Measurements from ENCODE around the gene FBXW12. TPM values are rescaled to one million over a fixed set of nuclear protein-coding genes. Genes with fewer than 3 reads are reported as not detected.

FBXW12 gene
- total and polyA plus RNA-seq, 2 of the 8 experiments (the other 6 are each of a cell fraction or from before 2014, with no cell fraction given) = 0.35 to 0.85 TPM

DNA sequence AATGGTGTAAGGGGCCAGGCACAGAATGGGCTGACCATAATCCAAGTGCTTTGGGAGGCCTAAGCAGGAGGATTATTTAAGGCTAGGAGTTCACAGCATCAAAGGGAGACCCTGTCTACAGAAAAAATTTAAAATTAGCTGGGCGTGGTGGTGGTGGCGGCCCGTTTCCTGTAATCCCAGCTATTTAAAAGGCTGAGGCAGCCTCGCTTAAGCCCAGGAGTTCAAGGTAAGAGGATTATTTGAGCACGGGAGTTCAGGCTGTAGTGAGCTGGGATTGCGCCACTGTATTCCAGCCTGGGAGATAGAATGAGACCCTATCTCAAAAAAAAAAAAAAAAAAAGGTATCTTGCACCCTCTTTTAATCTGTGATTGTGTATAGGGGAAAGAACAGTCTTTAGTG, 69.9 kb downstream of the FBXW12 start:
- no peak overlapping the region for H2BK120ac ChIP-seq (replicated peaks; ENCODE audit: low read depth, low read length)
- H3K79me1 ChIP-seq (ENCODE audit: low read depth, low read length) = peaks cover 8% of the 10 kb centered on the region
- H2AK5ac ChIP-seq (ENCODE audit: low read depth, low read length) = no peak overlapping the region
- FAIRE-seq (no peak), DNase-seq (ENCODE audit: low read depth in 1 of 2, low spot score in 2 of 2) (no peak)
- no peak overlapping the region for H4K5ac ChIP-seq (ENCODE audit: insufficient read length, low read depth, low read length)
- no peak overlapping the region for H3K27ac ChIP-seq (ENCODE audit: low read depth, low read length)
- no peaks in the 10 kb centered on the region for H3K27me3 ChIP-seq (replicated peaks in 1 of 4; ENCODE audit: control insufficient read depth in 3 of 4, extremely low read depth in 1 of 4, insufficient read depth in 3 of 4, low read length in 3 of 4)
- H3K36me3 ChIP-seq (ENCODE audit: control insufficient read depth in 2 of 4, insufficient read depth in 4 of 4, low read length in 3 of 4) = peaks cover 3 to 27% (median 13%) of the 10 kb centered on the region in 4 experiments; a peak in 5 of 8 replicates
- peaks cover 5 to 36% of the 10 kb centered on the region in 2 experiments; a peak in 3 of 4 replicates for H3K79me2 ChIP-seq (ENCODE audit: control insufficient read depth in 1 of 2, insufficient read depth in 2 of 2, low read length in 2 of 2)
- H2AFZ ChIP-seq (ENCODE audit: low read length) = no peak overlapping the region
- no peak overlapping the region for H3K23ac ChIP-seq (ENCODE audit: insufficient read length)
- no peak overlapping the region for H4K91ac ChIP-seq (replicated peaks; ENCODE audit: insufficient read length, low read length)
- no peak overlapping the region for H3K9ac ChIP-seq (replicated peaks in 1 of 4; ENCODE audit: extremely low read depth in 1 of 4, low read depth in 3 of 4, low read length in 3 of 4)
- TF ChIP-seq HDAC2 (IDR thresholded peaks at IDR 0.05; ENCODE audit: borderline replicate concordance in 1 of 2, low read depth in 2 of 2, low read length in 2 of 2) (no peak), CREB1 (IDR thresholded peaks at IDR 0.05) (no peak), PHF8 (conservative IDR thresholded peaks at IDR 0.05; ENCODE audit: low read depth, low read length) (no peak), CHD1 (IDR thresholded peaks at IDR 0.05; ENCODE audit: low read depth, low read length) (no peak), SIN3A (conservative IDR thresholded peaks at IDR 0.05 in 1 of 2, IDR thresholded peaks at IDR 0.05 in 1 of 2; ENCODE audit: low read depth in 1 of 2, low read length in 2 of 2) (no peak), RFX5 (IDR thresholded peaks at IDR 0.05; ENCODE audit: borderline replicate concordance, low read depth, low read length) (no peak), KDM1A (IDR thresholded peaks at IDR 0.05; ENCODE audit: borderline replicate concordance, low read length) (no peak)
- H3K4ac ChIP-seq (replicated peaks; ENCODE audit: insufficient read length, low read depth, low read length) = no peak overlapping the region
- H3K9me3 ChIP-seq (ENCODE audit: insufficient read depth in 2 of 2, low read depth in 1 of 2, low read length in 1 of 2) = no peaks in the 10 kb centered on the region
- no peak overlapping the region for H2BK20ac ChIP-seq (ENCODE audit: low read length)
- peaks cover 0 to 13% (median 5%) of the 10 kb centered on the region in 4 experiments; a peak in 6 of 7 replicates for H3K4me1 ChIP-seq (replicated peaks in 1 of 4; ENCODE audit: control insufficient read depth in 3 of 4, insufficient read depth in 4 of 4, low read length in 3 of 4)
- POLR2A ChIA-PET (ENCODE audit: partially characterized antibody) = interaction anchor here (0.5 to 10.3 kb wide), 4 partner anchors 10 to 170 kb away, joined by 3 to 233 read pairs (median 4); partner anchors contain the start of gene PLXNB1
- H3K56ac ChIP-seq (replicated peaks; ENCODE audit: insufficient read length, low read depth, low read length) = no peak overlapping the region
- H3K4me3 ChIP-seq (ENCODE audit: extremely low read depth in 1 of 4, insufficient read depth in 2 of 4, low read depth in 3 of 4, low read length in 4 of 4) = peak overlapping the region in 2 of 4 experiments; percentile 7 to 90; a peak in 3 of 8 replicates
- peak overlapping the region in 1 of 2 experiments; percentile 39; a peak in 2 of 4 replicates for H3K4me2 ChIP-seq (ENCODE audit: insufficient read depth in 1 of 2, low read depth in 2 of 2, low read length in 2 of 2)
- 96% methylated on average over 6 of the region's 6 CpGs; no CpG with 5 or more reads in 1 of the 2 experiments for WGBS, 2 experiments (ENCODE audit: extremely low coverage in 1 of 2, insufficient coverage in 1 of 2, insufficient read length in 1 of 2, insufficient replicate concordance in 2 of 2, low coverage in 1 of 2, low lambda C conversion rate in 2 of 2, missing lambda C conversion rate in 1 of 2)
- no peak overlapping the region for H2BK12ac ChIP-seq (ENCODE audit: low read depth, low read length)
- CTCF ChIA-PET (ENCODE audit: partially characterized antibody) = interaction anchor here (1.0 to 1.4 kb wide), 3 partner anchors 10 to 107 kb away, joined by 3 to 4 read pairs (median 4); no protein-coding TSS in a partner anchor
- peaks cover 0 to 4% of the 10 kb centered on the region in 2 experiments for H4K20me1 ChIP-seq (replicated peaks in 1 of 2; ENCODE audit: control insufficient read depth in 1 of 2, insufficient read depth in 2 of 2, low read length in 2 of 2)
- no peak overlapping the region for H2BK15ac ChIP-seq (ENCODE audit: low read length)
- no peak overlapping the region for H3K14ac ChIP-seq (ENCODE audit: insufficient read length)
- H3K23me2 ChIP-seq (ENCODE audit: low read depth, low read length) = peaks cover 11% of the 10 kb centered on the region
- no peak overlapping the region for H4K8ac ChIP-seq (ENCODE audit: extremely low read depth, insufficient read depth, low read length)
- no peak overlapping the region for H2BK5ac ChIP-seq (ENCODE audit: low read depth, low read length)
- H3K18ac ChIP-seq (ENCODE audit: extremely low read depth, low read length) = no peak overlapping the region

Data from H1 (cell line).